ENCODE measurements around the gene PIK3R5.

Gene PIK3R5

DNA sequence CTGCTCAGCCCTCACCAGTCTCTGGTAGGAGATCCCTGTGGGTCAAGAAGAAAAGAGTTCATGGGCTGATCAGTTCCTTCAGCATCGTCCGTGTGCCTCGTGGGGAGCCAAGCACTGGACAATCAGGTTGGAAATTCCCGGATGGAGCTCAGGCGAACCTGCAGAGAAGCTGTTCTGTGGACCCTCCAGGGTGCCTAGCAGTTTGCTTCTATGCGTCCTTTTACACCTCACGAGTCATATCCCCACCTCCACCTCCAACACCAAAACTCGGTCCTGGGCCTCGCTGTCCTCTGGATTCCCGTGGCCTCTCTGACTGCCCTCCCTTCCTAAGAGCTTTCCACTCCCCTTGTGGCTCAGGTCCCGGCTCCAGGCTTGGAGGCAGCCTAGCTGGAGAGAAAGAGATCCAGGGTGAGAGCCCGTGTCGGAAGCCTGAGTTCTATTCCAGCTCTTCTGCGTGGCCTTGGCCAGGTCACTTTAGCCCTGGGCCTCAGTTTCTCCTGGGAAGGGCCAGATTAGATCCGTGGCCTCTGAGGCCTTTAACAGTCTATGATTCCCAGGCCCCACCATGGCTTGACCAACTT is 71.8 kb downstream of the PIK3R5 start:
- no peak for DNase-seq

DNA sequence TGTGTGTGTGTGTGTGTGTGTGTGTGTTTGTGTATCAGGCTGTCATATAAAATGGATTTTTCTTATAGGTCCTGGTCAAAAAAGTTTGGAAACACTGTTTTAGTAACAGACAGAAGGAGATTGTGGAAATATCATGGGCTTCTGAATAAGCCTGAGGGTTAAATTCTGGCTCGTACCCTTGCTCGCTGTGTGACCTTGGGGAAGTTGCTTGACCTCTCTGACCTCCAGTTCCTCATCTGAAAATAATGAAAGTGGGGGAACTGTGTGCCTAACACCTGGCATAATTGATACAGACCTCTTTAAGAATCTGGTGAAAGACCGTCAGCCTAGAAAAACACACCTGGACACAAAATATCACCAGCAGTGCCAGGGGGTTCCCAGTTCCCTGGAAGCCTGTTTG is 72.4 kb downstream of the PIK3R5 start:
- DNase-seq: no peak

DNA sequence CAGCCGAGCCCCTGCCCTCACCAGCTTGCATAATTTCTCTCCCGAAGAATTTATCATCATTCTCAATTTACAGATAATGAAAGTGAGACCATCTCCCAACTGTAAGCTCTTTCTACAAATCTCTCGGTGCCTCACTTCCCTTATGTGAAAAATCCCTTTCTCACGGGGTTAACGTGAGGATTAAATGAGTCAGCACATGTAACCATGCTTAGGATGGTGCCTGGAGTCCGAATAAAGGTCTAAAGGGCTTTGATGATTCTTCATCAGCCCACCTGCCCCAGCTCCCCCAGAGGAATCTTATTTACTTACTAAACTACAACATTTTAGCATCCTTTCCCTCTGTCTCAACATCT is 73.2 kb downstream of the PIK3R5 start:
- no peak for DNase-seq

DNA sequence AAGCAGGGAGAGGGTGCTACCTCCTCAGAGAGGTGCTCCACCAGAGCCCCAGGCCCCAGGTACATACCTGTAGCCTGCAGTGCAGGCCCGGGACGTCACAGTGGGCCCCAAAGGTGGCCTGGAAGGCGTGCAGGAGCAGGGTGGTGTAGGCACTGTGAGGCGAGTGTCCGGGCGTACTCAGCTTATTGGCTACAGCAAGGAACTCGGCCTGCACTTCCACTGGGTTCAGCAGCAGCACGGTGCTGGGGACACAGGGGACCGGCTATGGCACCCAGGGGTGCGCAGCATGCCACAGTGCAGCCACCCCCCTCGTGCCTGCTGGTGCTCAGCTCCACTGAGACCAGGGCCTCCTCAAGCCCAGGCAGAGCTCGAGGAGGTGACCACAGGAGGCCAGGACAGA is 74.8 kb downstream of the PIK3R5 start:
- DNase-seq: no peak

DNA sequence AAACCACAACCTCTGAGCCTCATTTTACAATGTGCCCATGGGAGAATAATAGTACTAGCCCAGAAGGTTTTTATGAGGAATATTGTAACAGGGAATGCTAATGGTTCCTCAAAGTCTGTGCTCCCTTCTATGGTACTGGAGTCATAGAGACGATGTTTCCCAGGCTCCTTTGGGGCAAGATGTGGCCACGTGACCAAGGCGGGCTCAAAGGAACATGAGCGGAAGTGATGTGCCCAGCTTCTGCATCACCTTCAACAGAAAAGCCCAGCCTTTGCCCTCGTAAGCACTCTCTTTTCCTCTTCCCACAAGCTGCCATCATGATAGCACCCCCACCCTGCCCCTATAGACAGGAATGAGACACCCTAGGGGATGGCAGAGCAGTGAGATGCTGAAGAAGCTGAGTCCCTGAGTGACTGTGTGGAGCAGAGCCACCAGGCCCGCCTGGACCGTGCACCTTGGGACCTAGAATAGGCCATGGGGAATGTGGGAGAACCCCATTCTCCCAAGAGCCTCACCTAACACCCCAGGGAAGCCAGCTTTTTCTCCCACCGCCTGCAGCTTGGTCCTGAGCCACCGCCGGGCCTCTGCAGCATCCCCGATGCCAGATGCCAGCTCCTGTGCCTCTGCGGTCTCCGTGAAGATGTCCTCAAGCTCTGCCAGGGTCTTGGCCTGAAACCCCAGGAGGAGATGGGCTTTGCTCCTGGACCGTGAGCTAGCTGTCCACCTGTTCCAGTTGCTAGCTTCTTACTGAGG is 75.9 kb downstream of the PIK3R5 start:
- no peak for DNase-seq

DNA sequence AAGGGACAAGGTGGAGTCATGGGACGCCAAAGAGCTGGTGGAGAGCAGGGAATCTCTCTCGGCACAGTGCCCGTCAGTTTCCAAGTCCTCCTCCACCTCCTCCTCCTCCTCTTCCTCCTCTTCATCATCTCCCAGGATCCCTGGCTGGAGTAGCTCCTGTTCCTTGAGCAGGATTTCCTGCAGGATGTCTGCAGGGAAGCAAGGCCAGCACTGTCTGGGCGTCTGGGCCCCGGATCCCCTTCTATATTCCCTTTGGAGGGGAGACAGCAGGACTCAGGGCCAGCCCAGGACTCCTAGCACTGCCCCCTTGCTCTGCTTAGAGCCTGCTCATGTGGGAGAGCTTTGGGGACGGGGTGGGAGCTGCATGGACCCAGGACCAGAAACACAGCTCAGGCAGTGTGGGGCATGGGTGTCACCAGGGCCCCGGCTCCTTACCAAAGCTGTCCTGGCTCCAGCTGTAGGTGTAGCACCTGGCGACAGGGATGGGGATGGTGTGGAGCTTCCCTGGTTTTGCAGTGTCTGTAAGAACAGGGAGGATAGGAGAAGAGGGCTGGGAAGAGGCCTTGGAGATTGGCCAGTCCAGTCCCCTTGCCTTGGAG is 76.7 kb downstream of the PIK3R5 start:
- DNase-seq: no peak

DNA sequence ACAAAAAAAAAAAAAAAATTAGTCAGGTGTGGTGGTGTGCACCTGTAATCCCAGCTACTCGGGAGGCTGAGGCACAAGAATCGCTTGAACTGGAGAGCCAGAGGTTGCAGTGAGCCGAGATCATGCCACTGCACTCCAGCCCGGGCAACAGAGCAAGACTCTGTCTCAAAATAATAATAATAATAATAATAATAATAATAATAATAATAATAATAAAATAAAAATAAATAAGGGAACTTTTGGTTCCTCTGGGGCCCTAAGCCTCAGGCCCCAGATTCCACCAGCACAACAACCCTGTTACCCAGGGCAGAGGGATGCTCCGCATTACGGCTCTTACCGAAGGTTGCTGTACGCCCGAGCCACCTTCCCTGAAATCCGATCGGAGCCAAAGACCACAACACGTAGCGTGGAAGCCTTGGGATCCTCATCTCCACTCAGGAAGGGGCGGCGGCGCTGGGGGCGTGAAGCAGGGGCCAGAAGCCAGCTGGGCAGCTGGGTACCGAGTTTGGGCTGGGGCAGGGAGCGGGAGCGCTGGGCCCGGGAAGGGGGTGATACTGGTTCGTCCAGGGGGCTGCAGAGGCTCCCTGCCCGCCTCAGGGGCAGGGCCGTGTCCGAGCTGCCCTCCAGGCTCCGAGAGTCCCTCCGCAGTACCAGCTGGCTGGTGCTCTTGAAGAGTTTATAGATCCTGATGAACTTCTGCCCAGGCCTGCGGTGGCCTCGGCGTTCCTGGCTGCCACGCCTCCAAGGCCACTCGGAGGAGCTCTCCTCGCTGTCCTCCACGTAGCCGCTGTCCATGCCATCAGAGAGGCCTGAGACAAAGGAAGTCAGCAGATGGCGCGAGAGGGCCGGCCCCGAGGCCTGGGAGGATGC is 77.4 kb downstream of the PIK3R5 start:
- no peak for DNase-seq

DNA sequence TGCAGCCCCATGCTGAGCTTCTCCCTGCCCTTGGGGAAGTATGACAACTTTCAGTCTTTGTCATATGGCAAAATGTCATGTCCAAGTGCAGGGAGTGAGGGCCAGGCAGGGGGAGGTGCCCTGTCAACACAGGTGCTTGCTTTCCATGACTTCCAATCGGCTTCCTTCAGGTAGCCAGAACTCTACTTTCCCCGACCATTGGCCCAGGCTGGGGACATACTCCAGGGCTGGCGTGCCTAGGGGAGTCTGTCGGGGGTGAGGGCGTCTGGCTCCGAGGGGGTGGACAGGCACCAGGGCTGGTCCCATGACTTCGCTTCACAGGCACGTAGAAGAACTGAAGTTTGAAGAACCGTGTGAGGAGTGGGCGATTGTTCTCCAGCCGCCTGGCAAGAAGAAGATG is 78.2 kb downstream of the PIK3R5 start:
- no peak for DNase-seq

DNA sequence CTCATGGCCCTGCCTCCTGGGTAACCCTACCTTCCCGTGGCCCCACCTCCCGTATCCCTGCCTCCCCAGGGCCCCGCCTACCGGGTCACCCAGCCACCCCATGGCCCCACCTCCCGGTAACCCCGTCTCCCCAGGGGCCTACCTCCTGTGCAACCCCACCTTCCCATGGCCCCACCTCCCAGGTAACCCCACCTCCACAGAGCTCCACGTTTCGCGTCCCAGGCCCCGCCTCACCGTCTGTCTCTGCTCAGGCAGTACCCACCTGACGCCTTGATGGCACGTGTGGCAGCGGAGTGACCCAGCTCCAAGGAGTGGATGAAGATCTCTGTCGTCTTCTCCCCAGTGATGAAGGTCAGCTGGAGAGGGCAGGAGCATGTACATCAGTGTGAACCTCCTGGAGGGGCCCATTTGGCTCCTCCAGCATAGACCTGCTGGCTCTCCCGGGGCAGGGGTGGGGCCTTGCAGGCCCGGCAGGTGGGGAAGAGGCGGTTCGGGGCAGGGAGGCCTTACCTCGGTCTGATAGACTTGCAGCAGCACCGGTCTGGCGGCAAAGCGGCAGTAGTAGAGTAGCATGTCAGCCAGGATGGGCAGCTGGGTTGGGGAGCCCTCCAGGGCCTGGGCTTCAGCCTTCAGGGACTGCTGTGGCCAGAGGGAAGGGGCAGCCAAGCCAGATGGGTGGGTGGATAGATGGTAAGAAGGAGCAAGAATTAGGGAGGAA is 79.4 kb downstream of the PIK3R5 start:
- DNase-seq: no peak

DNA sequence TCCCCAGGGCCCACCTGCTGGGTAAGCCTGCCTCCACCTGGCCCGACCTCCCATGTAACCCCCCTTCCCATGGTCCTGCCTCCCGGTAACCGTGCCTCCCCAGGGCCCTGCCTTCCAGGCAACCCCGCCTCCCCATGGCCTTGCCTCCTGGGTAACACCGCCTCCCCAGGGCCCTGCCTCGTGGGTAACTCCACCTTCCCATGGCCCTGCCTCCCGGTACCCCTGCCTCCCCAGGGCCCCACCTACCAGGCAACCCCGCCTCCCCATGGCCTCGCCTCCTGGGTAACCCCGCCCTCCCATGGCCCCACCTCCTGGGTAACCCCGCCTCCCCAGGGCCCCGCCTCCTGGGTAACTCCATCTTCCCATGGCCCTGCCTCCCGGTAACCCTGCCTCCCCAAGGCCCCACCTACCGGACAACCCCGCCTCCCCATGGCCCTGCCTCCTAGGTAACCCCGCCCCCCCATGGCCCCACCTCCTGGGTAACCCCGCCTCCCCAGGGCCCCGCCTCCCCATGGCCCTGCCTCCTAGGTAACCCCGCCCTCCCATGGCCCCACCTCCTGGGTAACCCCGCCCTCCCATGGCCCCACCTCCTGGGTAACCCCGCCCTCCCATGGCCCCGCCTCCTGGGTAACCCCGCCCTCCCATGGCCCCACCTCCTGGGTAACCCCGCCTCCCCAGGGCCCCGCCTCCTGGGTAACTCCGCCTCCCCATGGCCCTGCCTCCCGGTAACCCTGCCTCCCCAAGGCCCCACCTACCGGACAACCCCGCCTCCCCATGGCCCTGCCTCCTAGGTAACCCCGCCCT is 80.1 kb downstream of the PIK3R5 start:
- peak; percentile 62 for DNase-seq

DNA sequence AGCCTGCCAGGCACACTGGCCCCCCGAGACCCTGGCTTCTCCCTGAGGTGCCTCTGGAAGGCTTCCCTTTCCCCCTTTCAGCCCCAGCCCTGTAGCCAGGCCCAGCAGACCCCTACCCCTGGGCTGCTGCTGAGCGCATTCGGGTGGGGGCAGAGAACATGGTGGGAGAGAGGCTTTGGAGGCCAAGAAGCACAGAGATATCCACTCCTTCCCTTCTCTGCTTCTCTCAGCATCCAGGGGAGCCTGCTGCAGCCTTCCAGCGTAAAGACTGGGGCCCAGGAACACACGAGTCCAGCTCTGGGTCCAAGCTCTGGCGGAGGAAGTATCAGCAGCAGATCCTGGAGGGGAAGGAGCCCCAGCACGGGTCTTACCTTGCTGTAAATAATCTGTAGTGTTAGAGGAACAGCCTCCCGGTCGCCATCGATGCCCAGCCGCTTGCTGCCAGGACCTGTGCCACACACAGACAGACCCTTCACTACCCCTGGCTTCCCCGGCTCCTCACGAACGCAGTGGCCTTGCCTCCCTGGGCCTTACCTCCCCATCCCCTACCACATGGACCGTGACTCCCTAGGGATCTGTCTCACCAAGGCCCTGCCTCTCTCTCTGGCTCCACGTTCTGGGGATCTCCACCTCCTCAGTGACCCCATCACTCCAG is 81.0 kb downstream of the PIK3R5 start:
- DNase-seq: no peak

DNA sequence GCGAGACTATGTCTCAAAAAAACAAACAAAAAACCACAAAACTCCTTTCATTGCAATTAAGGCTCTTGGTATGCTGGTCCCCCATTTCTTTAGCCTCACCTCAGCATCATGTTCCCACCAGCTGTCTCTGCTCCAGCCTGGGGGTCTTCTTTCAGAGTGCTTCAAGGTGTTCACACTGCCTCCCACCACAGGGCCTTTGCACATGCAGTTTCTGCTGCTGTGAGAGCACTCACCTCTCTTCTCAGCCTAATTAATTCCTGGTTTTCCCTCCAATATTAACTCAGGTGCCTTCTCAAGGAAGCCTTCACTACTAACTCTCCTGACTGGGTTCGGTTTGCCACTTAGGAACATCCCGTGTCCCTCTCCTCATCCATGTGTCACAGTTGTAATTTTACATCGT is 82.2 kb downstream of the PIK3R5 start:
- DNase-seq: no peak

DNA sequence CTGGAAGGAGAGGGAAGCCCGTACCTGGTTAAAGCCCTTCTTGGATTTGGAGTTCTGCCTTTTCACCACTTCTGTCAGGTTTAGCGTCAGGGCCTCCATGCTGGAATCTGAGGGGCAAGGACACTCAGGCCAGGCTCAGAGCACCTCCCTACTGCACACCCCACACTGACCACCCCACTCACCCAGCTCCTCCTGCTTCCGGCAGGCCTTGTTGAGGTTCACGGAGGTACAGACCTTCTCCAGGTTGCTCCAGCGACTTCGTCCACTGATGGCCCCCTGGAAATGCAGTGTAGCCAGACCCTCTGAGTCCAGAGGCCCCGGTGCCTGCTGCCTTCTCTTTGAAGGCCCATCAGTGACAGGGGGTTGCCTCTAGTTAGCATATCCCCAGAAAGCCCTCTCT is 83.9 kb downstream of the PIK3R5 start:
- no peak for DNase-seq

DNA sequence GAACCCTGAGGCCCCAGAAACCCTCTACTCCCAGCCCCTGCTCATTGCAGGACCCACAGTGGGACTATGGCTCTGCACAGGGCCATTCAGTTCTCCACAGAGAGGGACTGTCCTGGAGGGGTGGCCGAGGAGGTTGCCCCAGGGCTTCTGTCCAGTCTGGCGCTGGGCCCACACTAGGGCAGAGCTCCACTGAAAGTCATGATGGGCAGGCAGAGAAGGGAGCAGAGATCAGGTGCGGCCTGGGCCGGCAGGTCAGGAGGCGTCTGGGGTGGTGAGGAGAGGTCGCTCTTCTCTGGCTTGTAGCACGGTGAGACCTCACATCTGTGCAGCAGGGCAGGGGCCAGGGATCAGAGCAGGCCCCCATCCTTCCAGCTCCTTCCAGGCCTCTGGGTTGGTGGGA is 85.0 kb downstream of the PIK3R5 start:
- no peak for DNase-seq

DNA sequence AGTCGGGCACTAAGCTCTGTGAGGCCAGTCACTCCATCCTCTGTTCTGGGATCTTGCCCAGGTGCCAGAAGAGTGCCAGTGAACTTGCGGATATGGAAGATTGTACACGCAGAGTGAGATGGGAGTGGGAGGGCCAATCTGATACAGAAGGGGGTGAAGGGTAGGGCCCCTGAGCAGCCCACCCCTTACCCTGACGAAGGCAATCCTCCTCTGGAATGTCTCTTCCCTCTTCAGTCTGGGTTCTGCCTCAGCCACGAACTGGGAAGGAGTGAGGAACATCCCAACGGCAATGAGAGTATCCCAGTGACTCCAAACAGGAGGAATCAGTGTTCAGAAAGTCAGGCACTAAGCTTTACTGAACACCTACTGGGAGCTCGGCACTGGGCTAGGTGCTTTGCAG is 86.1 kb downstream of the PIK3R5 start:
- DNase-seq: no peak

DNA sequence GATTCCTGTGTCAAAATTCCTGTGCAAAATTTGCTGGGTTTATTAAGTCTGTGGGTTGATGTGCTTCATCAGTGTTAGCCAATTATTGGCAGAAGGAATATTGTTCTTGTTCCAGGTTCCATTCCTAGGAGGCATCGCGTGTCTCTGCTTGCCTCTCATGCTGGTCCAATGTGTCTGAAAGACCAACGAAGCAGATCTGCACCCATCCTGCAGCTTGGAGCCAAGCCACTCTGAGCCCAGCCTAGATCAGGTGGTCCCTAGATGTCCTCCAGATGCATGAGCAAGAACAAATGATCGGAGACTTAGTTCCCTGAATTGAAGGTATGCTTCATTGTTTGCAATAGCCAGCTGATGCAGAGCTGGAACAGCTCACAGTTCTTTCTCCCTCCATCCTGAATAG is 87.5 kb downstream of the PIK3R5 start:
- no peak for DNase-seq

DNA sequence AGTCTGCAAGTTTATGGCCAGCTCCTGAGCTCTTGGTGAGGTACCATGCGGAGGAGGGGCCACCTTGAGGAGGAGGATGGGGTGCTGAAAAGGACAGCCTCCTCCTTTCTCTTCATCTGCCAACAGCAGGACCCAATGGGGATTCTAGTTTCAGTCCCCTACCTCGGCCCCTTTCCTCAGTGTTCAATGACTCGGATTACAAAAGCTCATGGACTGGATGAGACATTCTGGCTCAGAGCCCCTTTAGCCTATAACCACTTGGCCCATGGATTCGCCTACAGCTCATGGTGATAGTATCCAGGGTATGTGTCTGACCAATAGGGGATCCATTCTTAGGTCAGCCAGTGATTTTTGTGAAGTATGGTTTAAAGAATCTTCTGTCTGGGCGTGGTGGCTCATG is 89.5 kb downstream of the PIK3R5 start:
- no peak for DNase-seq

DNA sequence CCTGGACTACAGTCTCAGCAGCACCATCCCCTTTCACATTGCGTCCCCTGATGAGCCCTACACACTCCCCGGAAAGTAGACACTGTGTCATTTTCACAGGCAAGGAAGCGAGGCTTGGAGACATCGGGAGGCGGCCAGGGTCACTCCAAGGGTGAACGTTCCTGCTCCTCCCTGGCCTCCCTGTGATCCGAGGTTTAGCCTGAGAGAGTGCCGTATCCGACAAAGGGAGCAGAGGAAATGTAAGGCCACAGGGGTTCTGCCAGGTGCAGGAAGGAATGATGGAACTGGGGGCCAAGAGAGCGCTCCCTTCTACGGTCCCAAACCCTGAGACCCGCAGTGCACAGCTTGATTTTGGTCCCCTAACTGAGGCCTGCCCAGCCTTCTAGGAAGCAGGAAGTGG is 90.1 kb downstream of the PIK3R5 start:
- no peak for DNase-seq

DNA sequence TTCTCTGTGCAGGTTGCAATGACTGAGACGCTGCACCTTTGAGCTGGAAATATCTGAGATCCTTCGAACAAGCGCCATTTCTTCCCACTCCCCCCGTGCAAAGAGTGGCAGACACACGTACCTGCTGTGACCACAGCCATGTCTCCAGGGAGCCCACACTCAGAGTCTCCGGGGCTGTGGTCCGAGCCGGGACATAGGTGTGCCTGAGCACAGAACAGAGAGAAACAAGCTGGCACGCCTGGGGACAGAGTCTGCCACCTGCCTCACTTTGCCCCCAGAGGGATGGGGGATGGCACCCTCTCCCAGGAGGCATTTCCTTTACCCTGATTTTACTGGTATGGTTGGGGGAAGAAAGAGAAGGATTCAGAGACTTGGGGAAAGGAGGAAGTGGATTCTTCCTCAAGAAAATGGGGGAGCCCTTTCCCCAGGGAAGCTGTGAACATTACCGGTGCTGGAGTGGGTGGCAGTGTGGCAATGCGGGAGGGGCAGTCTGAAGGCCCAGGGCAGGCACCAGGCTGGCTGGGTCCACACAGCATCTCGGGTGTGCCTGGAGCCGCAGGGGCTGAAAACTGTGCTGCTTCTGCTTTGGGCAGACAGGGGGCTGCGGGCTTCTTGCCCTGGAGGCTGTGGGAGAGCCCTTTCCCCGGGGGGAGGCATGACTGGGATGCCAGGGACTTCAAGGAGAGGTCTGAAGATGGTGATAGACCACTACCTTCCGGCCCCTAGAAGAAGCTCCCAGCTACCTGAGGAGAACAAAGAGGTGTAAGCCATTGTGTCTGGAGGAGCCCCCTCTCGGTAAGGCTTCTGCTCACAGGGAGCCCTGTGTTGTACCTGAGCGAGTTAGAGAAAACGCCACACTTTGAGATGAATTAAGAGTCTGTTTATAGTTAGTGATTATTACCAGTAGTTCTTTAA is 91.4 kb downstream of the PIK3R5 start:
- DNase-seq: no peak

DNA sequence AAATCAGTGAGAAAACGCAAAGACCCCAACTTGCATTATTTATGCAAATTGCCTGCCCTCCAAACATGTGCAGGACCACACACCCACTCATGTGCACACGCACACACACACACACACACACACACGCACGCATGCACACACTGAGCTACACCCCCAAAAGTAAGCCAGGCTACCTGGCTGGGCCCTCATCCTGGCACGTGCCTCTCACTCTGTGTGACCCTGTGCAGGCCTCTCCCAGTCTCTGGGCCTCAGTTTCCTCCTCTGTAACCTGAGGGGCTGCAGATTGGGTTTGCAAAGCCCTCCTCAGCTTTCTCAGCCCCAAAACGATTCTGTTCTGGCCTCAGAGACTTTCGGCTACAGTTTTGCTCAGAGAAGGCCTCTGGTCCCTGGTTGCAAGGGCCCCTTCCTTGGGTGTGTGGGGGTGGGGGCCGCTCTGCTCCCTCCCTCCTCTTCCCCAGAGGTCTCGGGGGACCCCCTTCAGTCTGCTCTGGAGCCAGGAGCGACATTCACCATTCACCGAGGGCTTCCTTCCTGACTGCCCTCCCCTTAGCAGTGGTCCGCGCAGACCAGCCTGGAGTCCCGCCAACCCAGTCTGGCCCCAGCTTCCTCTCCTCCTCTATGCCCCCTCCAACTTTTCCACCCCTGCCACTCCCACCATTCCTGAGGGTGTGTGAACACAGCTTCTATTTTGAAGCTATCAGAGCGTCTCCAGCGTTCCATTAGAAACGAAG is 92.6 kb downstream of the PIK3R5 start:
- DNase-seq: no peak
